ENCODE data around the gene VPS72.

VPS72 gene

DNA sequence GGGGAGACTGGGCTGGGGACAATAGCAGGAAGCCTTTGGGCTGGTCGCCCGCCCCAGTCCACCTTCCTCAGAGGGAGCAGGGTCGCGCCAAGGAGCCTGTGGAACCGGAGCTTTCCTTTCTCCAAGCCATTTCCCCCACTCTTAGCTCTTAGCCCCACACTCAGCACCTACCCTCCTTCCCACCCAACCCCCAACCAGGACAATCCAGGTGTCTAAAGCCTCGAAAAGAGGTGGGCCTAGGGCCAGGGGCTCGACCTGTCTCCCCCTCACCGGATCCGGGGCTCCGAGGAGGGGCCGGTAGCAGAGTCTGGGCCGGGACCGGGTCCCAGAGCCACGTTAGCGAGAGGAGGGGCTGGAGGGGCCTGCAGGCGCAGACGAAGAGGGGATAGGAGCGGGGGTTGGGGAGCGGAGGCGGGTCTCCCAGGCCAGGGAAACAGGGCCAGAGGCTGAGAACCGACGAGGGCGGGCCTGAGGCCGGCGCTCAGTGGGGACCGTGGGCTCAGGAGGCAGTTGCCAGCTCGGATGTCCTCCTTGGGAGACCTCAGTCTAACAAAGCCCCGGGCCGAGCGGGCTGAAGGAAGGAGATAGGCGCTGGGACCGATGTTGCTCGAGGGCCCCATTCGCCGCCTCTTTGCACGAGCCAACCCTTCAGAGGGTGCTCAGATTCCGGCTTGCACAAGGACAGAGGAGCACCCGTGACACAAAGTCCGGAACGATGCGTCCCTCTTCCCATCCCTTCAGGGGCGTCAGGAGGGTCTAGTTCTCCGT lies 44.5 kb downstream of the VPS72 start:
- peak; percentile 58 for DNase-seq (ENCODE audit: low read depth, low spot score)

DNA sequence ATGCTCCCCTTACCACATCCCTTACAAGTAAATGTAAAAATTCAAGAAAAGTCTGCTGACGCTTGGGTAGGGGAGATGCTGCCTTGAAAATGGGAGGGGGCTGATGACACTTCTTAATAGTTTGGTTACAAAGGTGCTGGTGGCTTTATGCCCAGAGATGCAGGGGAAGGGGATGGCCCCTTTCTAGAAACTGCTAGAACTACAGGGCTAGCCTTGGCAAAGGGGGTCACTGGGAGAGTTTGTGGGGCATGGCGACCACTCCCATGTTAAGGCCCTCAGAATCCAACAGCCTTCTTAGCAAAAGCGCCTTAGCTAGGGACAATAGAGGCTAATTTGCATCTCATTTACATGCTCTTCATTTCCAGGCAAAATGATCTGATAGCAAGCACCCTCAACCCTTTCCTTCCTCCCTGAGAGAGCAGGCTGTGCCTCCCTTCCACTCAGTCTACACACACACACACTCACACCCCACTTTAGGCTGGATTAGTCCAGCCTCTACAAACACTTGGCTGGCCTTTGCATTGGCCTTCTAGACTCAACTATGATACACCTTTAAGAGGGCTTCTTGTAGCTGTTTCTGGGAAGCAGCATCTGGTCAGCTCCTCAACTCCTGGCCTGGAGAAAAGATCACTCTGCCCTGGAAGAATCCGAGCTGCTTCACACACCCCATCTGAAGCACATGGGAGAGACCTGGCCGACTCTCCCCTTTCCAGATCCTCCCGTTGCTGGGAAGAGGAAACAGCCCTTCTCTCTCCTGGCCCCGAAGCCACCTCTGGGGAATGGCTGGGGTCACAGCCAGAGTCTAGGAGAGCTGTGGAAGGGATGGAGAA lies 45.3 kb downstream of the VPS72 start:
- peak; percentile 65 for DNase-seq (ENCODE audit: low read depth, low spot score)

DNA sequence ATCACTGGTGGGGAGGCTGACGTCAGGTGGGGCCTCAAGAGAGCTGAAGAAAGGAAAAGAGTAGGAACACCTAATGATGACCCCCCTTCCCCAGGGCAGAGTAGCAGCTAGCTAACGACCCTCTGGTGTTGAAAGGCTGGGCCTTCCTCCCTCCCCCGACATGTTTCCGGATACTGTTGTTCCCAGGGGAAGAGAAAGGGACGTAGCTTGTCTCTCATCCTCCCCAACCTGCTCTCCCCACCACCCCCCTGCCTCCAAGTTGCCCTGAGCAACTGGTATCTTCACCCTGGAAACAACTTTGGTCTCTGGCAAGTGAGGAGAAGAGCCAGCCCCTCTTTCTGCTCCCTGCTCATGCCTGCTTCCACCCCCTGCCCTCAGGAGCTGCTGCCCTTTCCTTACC lies 46.0 kb downstream of the VPS72 start:
- DNase-seq (ENCODE audit: low read depth, low spot score) = no peak

DNA sequence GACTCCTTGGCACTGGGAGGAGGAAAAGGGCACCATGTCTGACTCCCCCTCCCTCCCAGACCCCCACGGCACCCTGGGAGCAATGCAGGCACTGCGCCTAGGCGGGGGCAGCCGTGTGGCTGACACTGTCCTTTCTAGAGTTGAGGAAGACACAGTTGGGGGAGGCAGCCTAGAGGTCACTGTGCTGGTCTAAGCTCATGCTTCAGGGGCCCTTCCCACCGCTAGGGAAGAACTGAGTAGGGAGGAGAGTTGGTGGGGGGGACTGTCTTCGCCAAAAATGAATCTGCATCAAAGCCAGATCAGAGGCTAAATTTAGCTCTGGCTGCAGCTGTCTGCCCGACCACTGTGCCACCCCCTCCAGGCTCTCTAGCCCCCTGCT lies 47.0 kb downstream of the VPS72 start:
- no peak for DNase-seq (ENCODE audit: low read depth, low spot score)

- no peak for DNase-seq (ENCODE audit: low read depth, low spot score)
Observed at GRCh38 chr1:151142411-151143056, 47.5 kb downstream of the VPS72 start.

- no peak for DNase-seq (ENCODE audit: low read depth, low spot score)
Observed at GRCh38 chr1:151137789-151138188, 52.2 kb downstream of the VPS72 start.

DNA sequence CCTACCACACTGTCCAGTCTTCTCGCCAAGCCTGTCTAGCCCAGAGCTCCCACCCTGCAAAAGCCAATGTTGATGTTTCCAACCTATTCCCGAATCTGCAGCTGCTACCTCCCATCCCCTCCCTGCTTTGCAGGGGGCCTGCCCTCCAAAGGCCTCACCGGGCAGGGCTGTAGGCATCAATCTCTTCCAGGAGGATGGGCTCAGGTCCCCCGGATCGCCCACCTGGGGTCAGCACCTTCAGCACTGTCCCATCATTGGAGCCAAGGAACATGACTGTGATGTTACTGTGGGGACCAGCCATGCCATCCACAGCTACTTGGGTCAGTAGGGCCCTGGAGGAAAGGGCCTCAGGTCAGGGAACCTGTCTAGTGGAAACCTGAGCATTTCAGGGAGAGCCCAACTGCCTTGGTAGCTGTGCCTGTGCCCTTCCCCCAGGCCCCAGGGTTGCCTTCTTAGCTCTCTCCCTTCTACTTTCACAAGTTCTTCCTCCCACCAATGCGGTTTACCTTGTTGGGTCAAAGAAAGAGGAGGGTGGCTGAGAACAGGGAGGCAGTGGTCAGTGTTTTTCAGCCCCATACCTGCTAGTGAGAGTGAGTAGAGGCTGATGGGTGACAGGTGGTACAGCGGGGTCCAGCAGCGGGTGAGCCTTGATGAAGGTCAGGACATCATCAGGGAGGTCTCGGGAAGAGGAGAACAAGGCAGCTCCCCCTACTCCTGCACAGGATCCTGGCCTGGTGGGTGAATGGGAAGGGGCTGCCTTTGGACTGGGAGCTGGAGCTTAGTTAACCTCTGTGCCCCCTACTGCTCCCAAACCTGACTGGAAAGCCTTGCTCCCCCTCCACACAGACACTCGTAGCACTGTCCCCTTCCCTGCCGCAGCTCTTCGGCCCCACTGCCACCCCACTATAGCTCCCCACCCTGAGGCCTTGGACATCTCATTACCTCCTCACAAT lies 54.3 kb downstream of the VPS72 start:
- no peak for DNase-seq (ENCODE audit: low read depth, low spot score)

DNA sequence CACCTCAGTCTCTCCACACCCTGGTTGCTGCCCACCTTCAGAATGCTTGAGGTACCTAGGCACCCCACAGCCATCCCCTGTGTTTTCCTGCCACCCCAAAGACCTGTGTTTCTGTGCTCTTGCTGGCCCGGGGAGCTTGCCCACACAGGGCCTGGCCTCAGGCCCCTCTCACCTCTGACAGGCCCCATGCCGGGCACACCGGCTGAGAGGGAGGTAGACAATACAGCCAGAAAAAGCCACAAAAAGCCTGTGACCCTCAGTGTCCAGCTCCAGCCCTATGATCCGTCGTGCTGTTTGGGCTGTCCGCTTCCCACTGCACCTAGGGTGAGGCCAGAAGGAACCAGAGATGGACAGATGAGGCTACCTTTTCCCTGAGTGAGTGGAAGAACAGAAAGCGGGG lies 55.0 kb downstream of the VPS72 start:
- DNase-seq (ENCODE audit: low read depth, low spot score) = no peak

DNA sequence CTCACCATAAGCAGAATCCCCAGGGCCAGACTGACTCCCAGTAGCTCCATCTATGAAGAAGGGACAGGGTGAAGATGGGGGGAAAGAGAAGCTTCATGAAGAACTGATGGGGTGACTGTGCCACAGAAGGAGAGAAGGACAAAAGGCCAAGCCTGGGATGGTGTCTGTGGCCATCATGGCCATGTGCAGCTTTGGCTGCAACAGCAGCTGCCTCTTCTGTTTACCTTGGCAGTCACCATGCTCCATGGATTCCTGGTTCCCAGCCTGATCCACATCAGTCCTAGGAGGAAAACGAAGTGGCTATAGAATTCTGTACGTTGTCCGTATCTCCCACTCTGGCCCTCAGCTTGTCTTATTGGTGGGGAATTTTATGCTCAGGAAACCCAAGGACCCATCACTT lies 55.6 kb downstream of the VPS72 start:
- no peak for DNase-seq (ENCODE audit: low read depth, low spot score)

- peak; percentile 63 for DNase-seq (ENCODE audit: low read depth, low spot score)
Observed at GRCh38 chr1:151133018-151133806, 56.8 kb downstream of the VPS72 start.

DNA sequence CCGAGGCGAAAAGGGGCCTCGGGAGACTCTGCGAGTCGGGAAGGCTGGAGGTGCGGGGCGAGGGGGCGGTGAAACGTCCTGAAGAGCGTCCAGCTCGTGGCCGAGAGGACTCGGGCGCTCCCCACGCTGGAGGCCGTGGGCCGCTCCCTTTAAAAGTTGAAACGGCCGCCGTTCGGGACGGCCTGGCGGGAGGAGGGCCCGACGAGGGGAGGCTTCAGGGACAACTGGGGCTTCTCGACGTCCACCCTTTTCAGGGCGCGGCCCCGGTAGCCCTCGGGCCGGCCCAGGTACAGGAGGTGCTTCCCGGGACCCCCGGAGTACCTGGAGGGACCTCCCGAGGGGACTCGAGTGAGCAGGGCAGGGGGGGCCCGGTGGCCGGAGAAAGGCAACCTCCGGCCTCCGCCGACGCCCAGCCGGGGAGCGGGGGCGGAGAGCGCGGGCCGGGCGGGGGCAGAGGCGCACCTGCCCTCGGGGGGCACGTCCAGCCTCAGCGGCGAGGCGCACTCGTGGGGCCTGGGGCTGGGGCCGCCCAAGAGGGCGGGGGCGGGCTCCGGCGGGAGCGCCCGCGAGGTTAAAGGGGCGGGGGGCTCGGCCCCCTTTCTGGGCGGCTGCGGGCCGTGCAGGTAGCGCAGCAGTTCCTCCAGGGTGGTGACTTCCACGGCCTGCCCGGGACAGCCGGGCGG lies 57.5 kb downstream of the VPS72 start:
- peak; percentile 43 for DNase-seq (ENCODE audit: low read depth, low spot score)

- peak; percentile 79 for DNase-seq (ENCODE audit: low read depth, low spot score)
Observed at GRCh38 chr1:151131701-151132334, 58.2 kb downstream of the VPS72 start.

DNA sequence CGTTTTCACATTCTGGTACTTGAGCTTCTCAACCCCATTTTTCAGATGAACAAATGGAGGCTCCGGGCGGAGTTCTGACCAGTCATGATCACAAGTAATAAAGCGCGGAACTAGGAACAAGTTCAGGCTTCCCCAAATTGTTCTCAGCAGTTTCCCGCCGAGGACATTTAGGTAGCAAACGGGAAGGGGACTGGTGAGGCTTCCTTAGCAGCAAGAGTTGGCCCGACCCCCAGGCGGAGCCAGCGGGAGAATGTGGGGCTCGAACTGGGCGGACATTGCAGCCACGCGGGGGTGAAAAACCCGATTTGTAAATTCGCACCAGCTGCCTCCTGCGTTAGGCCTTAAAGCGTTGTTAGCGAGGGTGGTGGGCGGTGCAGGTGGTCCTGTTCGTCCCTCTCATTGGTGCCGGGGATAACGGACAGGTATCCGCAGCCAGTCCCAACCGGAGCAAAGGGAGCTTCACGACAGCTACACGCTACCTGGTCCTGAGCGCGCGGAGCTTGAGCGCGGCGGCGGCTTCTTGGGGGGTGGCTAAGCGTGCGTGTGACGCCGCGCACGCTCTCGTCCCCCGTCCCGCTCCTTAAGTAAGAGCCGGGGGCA lies 58.9 kb downstream of the VPS72 start:
- peak; percentile 95 for DNase-seq (ENCODE audit: low read depth, low spot score)

DNA sequence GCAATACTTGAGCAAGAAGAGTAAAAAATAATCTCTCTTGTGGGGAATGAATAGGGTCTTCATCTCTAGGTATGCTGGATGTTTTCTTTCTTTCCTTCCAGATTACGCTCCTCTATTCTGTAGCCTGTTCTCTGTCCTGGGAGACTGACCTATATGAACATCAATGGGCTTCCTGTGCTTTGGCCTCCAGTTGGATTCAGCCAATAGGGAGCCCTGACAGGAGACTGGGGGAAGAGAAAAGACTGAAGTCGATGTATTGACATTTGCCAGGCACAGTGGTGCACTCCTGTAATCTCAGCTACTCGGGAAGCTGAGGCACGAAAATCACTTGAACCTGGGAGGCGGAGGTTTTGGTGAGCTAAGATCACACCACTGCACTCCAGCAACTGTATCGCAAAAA lies 61.2 kb downstream of the VPS72 start:
- peak; percentile 49 for DNase-seq (ENCODE audit: low read depth, low spot score)

Data from ELF-1 (cell line).